Fibroblast of the aortic adventitia (primary cell): ENCODE results near the gene MAP4K4. TPM values are rescaled to one million over a fixed set of nuclear protein-coding genes. Genes with fewer than 3 reads are reported as not detected.

Source experiments
- DNase-seq: peaks from one replicate; pipeline ENCODE4 v3.0.0-alpha.2; 2010; ENCODE audit warnings: low read depth
- H3K4me3 ChIP-seq: 2 replicates; pipeline ENCODE4 v1.5.1; 2011; ENCODE audit warnings: low read depth, mild to moderate bottlenecking, control low read depth, low read length, moderate library complexity
- total RNA-seq: library from RNA; depleted of rRNA; stranded (reverse); fragments of >200 nt; gene quantifications from 2 replicates; pipeline ENCODE4 v1.2.3, GENCODE V29; 2012; ENCODE audit warnings: low replicate concordance
- TF ChIP-seq, protein P1 (sequence below): IDR thresholded peaks from 2 replicates; pipeline ENCODE4 v1.5.1; 2011; ENCODE audit warnings: mild to moderate bottlenecking, low read length, control low read depth, inconsistent platforms; ENCODE audit not compliant: insufficient read depth

MAP4K4 gene
- total RNA-seq, 1 donor, result 208 TPM

DNA sequence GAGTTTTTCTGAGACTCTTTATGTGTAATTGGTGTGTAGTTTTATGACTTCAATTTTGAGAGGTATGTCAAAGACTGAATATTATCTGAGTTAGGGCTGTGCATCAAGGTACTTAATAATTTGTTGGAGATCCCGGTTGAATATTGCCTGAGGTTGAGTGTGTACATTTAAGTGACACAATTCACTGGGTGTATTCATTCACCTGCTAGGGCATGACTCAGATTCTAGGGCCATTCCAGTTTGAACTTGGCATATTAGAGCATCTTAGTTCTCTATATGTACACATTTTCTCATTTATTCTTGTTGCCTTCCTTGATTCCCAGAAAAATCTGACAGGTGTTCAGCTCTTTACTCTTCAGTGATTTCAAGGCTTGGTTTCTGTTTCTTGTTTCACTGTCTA lies 12.5 kb downstream of the MAP4K4 start:
- no peak overlapping the region for H3K4me3 ChIP-seq
- TF ChIP-seq, protein P1, sequence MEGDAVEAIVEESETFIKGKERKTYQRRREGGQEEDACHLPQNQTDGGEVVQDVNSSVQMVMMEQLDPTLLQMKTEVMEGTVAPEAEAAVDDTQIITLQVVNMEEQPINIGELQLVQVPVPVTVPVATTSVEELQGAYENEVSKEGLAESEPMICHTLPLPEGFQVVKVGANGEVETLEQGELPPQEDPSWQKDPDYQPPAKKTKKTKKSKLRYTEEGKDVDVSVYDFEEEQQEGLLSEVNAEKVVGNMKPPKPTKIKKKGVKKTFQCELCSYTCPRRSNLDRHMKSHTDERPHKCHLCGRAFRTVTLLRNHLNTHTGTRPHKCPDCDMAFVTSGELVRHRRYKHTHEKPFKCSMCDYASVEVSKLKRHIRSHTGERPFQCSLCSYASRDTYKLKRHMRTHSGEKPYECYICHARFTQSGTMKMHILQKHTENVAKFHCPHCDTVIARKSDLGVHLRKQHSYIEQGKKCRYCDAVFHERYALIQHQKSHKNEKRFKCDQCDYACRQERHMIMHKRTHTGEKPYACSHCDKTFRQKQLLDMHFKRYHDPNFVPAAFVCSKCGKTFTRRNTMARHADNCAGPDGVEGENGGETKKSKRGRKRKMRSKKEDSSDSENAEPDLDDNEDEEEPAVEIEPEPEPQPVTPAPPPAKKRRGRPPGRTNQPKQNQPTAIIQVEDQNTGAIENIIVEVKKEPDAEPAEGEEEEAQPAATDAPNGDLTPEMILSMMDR, result no peak

DNA sequence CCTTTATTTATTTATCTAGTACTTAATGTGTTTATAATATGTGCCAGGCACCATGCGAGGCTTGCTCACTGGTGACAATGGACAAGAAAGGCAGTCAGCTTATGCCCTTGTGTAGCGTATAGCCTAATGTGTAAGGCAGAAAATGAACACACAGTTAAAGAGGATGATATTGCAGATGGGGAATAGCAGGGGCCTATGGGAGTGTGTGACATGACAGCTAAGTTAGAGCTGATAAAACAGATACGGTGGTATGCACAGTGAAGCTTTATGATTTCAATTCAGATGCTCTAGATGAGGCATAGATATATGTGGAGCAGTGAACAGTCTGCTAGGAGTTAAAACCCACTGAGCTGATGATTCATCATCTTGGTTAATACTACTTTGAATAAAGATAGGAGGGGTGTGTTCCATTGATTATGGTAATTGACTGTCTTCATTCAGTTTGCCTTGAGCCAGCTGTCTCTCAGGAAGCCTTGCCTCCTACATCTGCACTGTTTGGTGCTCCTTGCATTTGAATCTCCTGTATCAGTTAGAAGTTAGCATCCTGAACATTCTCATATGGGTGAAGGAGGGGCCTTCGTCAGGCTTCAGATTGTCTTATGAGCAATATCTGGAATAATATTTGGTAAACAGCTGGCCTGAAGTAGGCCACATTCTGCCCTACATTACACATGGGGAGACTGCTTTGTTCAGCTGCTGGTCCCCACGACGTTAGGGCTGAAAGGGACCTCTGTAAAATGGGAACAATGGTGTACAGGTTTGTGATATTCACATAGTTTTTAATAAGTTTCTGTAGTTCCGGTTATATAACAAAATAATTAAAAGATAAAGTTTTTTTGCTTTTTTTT lies 13.2 kb downstream of the MAP4K4 start:
- H3K4me3 ChIP-seq, result no peak overlapping the region
- TF ChIP-seq, protein P1, result no peak
- no peak for DNase-seq

More for the DNA sequence above, 12.5 kb downstream of the MAP4K4 start:
- DNase-seq, result no peak

DNA sequence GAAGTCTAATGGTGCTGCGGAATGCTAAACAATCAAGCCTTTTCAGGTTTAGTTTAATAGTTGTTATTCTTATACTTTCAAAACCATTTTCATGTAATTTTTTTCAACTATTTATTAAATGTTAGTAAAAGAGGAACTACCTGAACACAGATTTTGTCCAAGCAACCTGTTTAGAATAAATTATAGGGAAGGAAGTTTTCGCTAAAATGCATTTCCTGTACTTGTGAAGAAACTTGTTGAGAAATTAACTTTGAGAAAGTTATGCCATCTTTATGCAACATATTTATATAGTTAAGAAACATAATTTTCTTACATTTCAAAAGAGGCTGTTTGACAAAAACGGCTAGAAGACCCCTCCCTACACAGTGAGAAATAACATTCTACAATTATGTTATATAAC lies 16.6 kb downstream of the MAP4K4 start:
- DNase-seq, result no peak
- no peak overlapping the region for H3K4me3 ChIP-seq
- TF ChIP-seq, protein P1, result no peak

DNA sequence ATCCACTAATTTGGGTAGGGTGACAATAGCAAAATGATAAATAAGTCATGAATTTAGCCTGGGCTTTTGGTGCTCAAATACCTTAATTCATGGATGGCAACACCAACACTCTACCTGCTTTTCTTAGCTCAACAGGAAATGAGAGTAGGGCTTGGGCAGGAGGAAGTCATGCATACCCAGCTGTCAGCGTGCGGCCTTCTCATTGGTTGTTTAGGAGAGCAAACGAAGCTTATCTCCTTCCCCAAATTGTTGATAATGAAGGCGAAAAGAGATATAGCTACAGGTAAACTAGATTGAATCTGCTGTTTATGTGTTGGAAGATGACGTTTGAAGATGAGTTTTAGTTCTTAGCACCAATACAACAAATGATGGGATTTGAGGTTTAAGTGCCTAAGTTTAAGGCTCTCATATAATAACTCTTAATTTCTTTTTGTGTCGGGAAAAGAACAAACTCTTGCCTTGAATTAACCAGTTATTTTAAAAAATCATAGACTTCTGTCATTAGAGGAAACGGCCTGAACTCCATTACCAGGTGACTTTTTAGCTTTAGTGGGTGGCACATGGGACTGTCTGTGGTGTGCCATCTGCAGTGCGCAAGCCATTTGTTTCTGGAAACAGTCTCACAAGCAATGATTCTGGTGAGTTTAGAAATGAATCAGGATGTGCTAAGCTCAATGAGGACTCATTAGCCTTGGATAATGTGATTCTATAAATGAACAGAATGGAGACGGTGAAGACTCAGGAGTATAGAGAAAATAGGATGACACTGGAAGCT lies 19.8 kb downstream of the MAP4K4 start:
- TF ChIP-seq, protein P1, result no peak
- DNase-seq, result no peak
- H3K4me3 ChIP-seq, result no peak overlapping the region

DNA sequence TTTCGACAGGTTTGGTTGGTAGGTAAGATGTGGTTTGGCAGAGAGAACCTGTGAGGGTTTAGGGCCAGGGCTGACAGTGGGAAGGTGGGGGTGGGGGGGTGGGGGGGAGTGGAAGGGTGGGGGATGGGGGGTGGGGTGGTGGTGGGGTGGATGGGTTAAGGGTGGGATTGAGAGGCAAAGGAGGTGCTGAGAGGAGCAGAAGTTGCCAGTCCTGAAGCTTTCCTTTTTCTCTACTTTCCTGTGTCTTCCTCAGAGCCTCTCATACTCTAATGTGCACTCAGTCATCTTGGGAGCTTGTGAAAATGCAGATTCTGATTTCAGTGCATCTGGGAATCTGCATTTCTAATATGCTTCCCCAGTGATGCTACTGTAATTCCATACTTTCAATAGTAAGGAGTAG lies 21.0 kb downstream of the MAP4K4 start:
- TF ChIP-seq, protein P1, result no peak
- no peak overlapping the region for H3K4me3 ChIP-seq
- DNase-seq, result no peak

DNA sequence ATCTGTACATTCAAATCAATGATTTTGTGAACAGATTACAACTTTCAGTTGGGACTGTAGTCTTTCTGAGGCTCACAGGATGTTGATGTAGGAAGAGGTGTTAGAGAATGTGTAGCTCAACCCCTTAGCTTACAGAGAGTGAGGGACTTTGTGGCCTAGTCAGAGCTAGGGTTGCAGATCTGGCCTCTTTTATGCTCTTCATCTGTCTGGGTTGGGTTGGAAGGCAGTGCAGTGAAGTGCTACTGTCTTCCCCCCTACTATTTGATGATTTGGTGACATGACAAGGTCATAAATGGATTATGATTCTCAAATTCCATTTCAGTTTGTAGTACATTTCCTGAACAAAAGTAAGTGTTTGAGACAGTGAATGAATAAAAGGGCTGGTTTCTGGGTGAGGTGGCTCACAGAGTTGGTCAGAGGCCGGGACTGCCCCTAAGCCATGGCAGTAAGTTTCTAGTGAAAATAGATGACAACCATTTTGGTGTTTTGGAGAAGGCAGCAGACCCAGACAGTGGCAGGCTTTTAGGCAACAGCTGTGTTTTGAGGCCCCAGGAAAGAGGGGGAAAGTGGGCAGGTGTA lies 21.6 kb downstream of the MAP4K4 start:
- TF ChIP-seq, protein P1, result no peak
- no peak for DNase-seq

More for the DNA sequence above, 21.6 kb downstream of the MAP4K4 start:
- no peak overlapping the region for H3K4me3 ChIP-seq
